Right atrium auricular region (tissue), 2 donors: ENCODE results near the gene BZW1. TPM values are rescaled to one million over a fixed set of nuclear protein-coding genes. Genes with fewer than 3 reads are reported as not detected.

Experiments
- DNase-seq: peaks from one replicate; pipeline ENCODE4 v3.0.0-alpha.2; 2019; ENCODE audit warnings: low spot score
- H3K27ac ChIP-seq, 2 donors: fragments of 200-600 bp; sonication (generic); 1 replicate in 1 of 2; 2 replicates in 1 of 2; pipeline ENCODE4 v1.5.1; 2016 to 2019
- H3K27me3 ChIP-seq, 2 donors: fragments of 200-600 bp; sonication (generic); one replicate each; pipeline versions ENCODE4 v1.5.1 to v1.6.0; 2017 to 2019
- H3K36me3 ChIP-seq: fragments of 200-600 bp; sonication (generic); one replicate; pipeline ENCODE4 v1.5.1; 2016
- H3K4me1 ChIP-seq, 2 donors: fragments of 200-600 bp; sonication (generic); one replicate each; pipeline versions ENCODE4 v1.5.1 to v1.6.0; 2017 to 2019
- H3K4me3 ChIP-seq, 2 donors: fragments of 200-600 bp; sonication (generic); 1 replicate in 1 of 2; 2 replicates in 1 of 2; pipeline ENCODE4 v1.5.1; 2017 to 2019; ENCODE audit warnings: mild to moderate bottlenecking in 1 of 2, moderate library complexity in 1 of 2
- H3K9me3 ChIP-seq, 2 donors: fragments of 200-600 bp; sonication (generic); one replicate each; pipeline ENCODE4 v1.5.1; 2019
- total RNA-seq, 2 donors: library from RNA; depleted of rRNA; stranded (reverse); fragments of >200 nt; gene quantifications; one replicate each; pipeline ENCODE4 v1.1.0, GENCODE V29; 2016
- TF ChIP-seq, protein P1 (sequence below), 2 donors: fragments of 200-600 bp; sonication (generic); IDR thresholded peaks; one replicate each; pipeline ENCODE4 v1.5.1; 2019; ENCODE audit warnings: antibody characterized with exemption in 2 of 2

BZW1 gene
- total RNA-seq, 2 donors from 2014 or later = 58.0 to 131 TPM

GRCh38 chr2:200850512-200851256 is 39.0 kb downstream of the BZW1 start:
- H3K4me1 ChIP-seq = no peaks in the 10 kb centered on the region
- peaks cover 50% of the 10 kb centered on the region for H3K36me3 ChIP-seq
- DNase-seq = no peak
- H3K9me3 ChIP-seq = no peaks in the 10 kb centered on the region
- no peaks in the 10 kb centered on the region for H3K27me3 ChIP-seq
- H3K27ac ChIP-seq = no peak overlapping the region
- TF ChIP-seq, protein P1, sequence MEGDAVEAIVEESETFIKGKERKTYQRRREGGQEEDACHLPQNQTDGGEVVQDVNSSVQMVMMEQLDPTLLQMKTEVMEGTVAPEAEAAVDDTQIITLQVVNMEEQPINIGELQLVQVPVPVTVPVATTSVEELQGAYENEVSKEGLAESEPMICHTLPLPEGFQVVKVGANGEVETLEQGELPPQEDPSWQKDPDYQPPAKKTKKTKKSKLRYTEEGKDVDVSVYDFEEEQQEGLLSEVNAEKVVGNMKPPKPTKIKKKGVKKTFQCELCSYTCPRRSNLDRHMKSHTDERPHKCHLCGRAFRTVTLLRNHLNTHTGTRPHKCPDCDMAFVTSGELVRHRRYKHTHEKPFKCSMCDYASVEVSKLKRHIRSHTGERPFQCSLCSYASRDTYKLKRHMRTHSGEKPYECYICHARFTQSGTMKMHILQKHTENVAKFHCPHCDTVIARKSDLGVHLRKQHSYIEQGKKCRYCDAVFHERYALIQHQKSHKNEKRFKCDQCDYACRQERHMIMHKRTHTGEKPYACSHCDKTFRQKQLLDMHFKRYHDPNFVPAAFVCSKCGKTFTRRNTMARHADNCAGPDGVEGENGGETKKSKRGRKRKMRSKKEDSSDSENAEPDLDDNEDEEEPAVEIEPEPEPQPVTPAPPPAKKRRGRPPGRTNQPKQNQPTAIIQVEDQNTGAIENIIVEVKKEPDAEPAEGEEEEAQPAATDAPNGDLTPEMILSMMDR (IDR thresholded peaks at IDR 0.05) = no peak
- no peak overlapping the region for H3K4me3 ChIP-seq

- Histone ChIP-seq H3K36me3 (peaks cover 59% of the 10 kb centered on the region), H3K27me3 (no peaks in the 10 kb centered on the region), H3K4me3 (no peak overlapping the region), H3K9me3 (no peaks in the 10 kb centered on the region), H3K4me1 (no peaks in the 10 kb centered on the region), H3K27ac (no peak overlapping the region)
- TF ChIP-seq, protein P1 (IDR thresholded peaks at IDR 0.05) = no peak
- DNase-seq = no peak
These were observed 39.9 kb downstream of the BZW1 start for GRCh38 chr2:200851398-200852248.

- Histone ChIP-seq H3K4me3 (no peak overlapping the region), H3K27me3 (no peaks in the 10 kb centered on the region), H3K4me1 (peaks cover 0 to 7% of the 10 kb centered on the region in 2 donors), H3K9me3 (no peaks in the 10 kb centered on the region), H3K27ac (no peak overlapping the region), H3K36me3 (peaks cover 69% of the 10 kb centered on the region)
- DNase-seq = no peak
- TF ChIP-seq, protein P1 (IDR thresholded peaks at IDR 0.05) = no peak
These were observed 40.9 kb downstream of the BZW1 start for GRCh38 chr2:200852605-200853004.

- H3K27me3 ChIP-seq = no peaks in the 10 kb centered on the region
- TF ChIP-seq, protein P1 (IDR thresholded peaks at IDR 0.05) = no peak
- H3K36me3 ChIP-seq = peaks cover 88% of the 10 kb centered on the region
- H3K4me1 ChIP-seq = peaks cover 0 to 47% of the 10 kb centered on the region in 2 donors
- H3K9me3 ChIP-seq = no peaks in the 10 kb centered on the region
- H3K4me3 ChIP-seq = no peak overlapping the region
- no peak overlapping the region for H3K27ac ChIP-seq
- no peak for DNase-seq
These were observed 45.1 kb downstream of the BZW1 start for GRCh38 chr2:200856806-200857205.

- no peaks in the 10 kb centered on the region for H3K9me3 ChIP-seq
- H3K27me3 ChIP-seq = no peaks in the 10 kb centered on the region
- peak overlapping the region; percentile 52 to 100 for H3K27ac ChIP-seq
- H3K36me3 ChIP-seq = peaks cover 61% of the 10 kb centered on the region
- H3K4me1 ChIP-seq = peaks cover 1 to 55% of the 10 kb centered on the region in 2 donors
- TF ChIP-seq, protein P1 (IDR thresholded peaks at IDR 0.05) = no peak
- no peak for DNase-seq
- peak overlapping the region; percentile 18 to 96 for H3K4me3 ChIP-seq
These were observed 48.5 kb downstream of the BZW1 start for GRCh38 chr2:200860092-200860795.
